ENCODE measurements around the gene ATF6. TPM values are rescaled to one million over a fixed set of nuclear protein-coding genes. Genes with fewer than 3 reads are reported as not detected.

ATF6 gene
- total and polyA plus RNA-seq, 2 of the 8 experiments (the other 6 are each of a cell fraction or from before 2014, with no cell fraction given) = 4.6 to 10.0 TPM

DNA sequence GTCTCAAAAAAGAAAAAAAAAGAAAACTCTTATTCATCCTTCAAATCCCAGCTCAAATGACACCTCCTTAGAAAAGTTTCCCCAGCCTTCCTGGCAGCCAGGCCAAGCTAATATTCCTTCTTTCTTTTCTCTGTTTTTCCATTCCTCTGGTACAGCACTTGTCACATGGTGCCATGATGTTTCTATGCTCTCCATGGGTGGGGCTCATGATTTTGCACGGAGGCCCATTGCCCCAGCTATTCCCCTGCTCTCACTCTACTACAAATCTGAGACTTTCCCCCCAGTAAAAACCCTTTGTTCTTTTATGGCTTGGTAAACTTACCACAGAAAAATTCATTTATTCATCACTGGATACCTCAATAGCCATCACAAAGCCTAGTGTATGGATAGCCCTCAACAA, 231.0 kb downstream of the ATF6 start:
- H4K5ac ChIP-seq (ENCODE audit: insufficient read length, low read depth, low read length) = no peak overlapping the region
- H3K4ac ChIP-seq (replicated peaks; ENCODE audit: insufficient read length, low read depth, low read length) = no peak overlapping the region
- H2BK20ac ChIP-seq (ENCODE audit: low read length) = no peak overlapping the region
- no peaks in the 10 kb centered on the region for H3K27me3 ChIP-seq (replicated peaks in 1 of 4; ENCODE audit: control insufficient read depth in 3 of 4, extremely low read depth in 1 of 4, insufficient read depth in 3 of 4, low read length in 3 of 4)
- ChIA-PET POLR2A (ENCODE audit: partially characterized antibody) (no interaction called here), CTCF (ENCODE audit: partially characterized antibody) (interaction anchor here (0.7 to 1.1 kb wide), 2 partner anchors 16 to 76 kb away, joined by 3 read pairs; no protein-coding TSS in a partner anchor)
- no peak overlapping the region for H2BK5ac ChIP-seq (ENCODE audit: low read depth, low read length)
- no peak overlapping the region for H3K23ac ChIP-seq (ENCODE audit: insufficient read length)
- no peaks in the 10 kb centered on the region for H3K79me1 ChIP-seq (ENCODE audit: low read depth, low read length)
- no peaks in the 10 kb centered on the region for H4K20me1 ChIP-seq (replicated peaks in 1 of 2; ENCODE audit: control insufficient read depth in 1 of 2, insufficient read depth in 2 of 2, low read length in 2 of 2)
- no peaks in the 10 kb centered on the region for H3K79me2 ChIP-seq (ENCODE audit: control insufficient read depth in 1 of 2, insufficient read depth in 2 of 2, low read length in 2 of 2)
- H2BK12ac ChIP-seq (ENCODE audit: low read depth, low read length) = no peak overlapping the region
- no peak overlapping the region for H3K56ac ChIP-seq (replicated peaks; ENCODE audit: insufficient read length, low read depth, low read length)
- H3K36me3 ChIP-seq (ENCODE audit: control insufficient read depth in 2 of 4, insufficient read depth in 4 of 4, low read length in 3 of 4) = no peaks in the 10 kb centered on the region; a peak in 2 of 8 replicates
- no peak for DNase-seq (ENCODE audit: low read depth in 1 of 2, low spot score in 2 of 2)
- H2BK120ac ChIP-seq (replicated peaks; ENCODE audit: low read depth, low read length) = no peak overlapping the region
- no peaks in the 10 kb centered on the region for H3K4me1 ChIP-seq (replicated peaks in 1 of 4; ENCODE audit: control insufficient read depth in 3 of 4, insufficient read depth in 4 of 4, low read length in 3 of 4)
- FAIRE-seq = no peak
- no peak overlapping the region for H3K18ac ChIP-seq (ENCODE audit: extremely low read depth, low read length)
- H3K4me2 ChIP-seq (ENCODE audit: insufficient read depth in 1 of 2, low read depth in 2 of 2, low read length in 2 of 2) = no peak overlapping the region
- no peak overlapping the region for H3K4me3 ChIP-seq (ENCODE audit: extremely low read depth in 1 of 4, insufficient read depth in 2 of 4, low read depth in 3 of 4, low read length in 4 of 4)
- no peak overlapping the region for H3K14ac ChIP-seq (ENCODE audit: insufficient read length)
- TF ChIP-seq NRF1 (IDR thresholded peaks at IDR 0.05; ENCODE audit: low read depth, low read length) (no peak), SP4 (IDR thresholded peaks at IDR 0.05; ENCODE audit: low read length) (no peak), POU5F1 (IDR thresholded peaks at IDR 0.05; ENCODE audit: low read depth, low read length) (no peak)
- 90% methylated on average over 1 of the region's 1 CpG; no CpG with 5 or more reads in 1 of the 2 experiments for WGBS, 2 experiments (ENCODE audit: extremely low coverage in 1 of 2, insufficient coverage in 1 of 2, insufficient read length in 1 of 2, insufficient replicate concordance in 2 of 2, low coverage in 1 of 2, low lambda C conversion rate in 2 of 2, missing lambda C conversion rate in 1 of 2)
- H2AFZ ChIP-seq (ENCODE audit: low read length) = no peak overlapping the region
- H2BK15ac ChIP-seq (ENCODE audit: low read length) = no peak overlapping the region
- H3K9ac ChIP-seq (replicated peaks in 1 of 4; ENCODE audit: extremely low read depth in 1 of 4, low read depth in 3 of 4, low read length in 3 of 4) = no peak overlapping the region
- no peak overlapping the region for H3K27ac ChIP-seq (ENCODE audit: low read depth, low read length)
- no peaks in the 10 kb centered on the region for H3K23me2 ChIP-seq (ENCODE audit: low read depth, low read length)
- no peak overlapping the region for H4K91ac ChIP-seq (replicated peaks; ENCODE audit: insufficient read length, low read length)
- no peak overlapping the region for H2AK5ac ChIP-seq (ENCODE audit: low read depth, low read length)
- no peaks in the 10 kb centered on the region for H3K9me3 ChIP-seq (ENCODE audit: insufficient read depth in 2 of 2, low read depth in 1 of 2, low read length in 1 of 2)
- H4K8ac ChIP-seq (ENCODE audit: extremely low read depth, insufficient read depth, low read length) = no peak overlapping the region

Measured in H1 (cell line).